Suppressor macrophage treated with lipopolysaccharide for 4 hours (primary cell): Measurements from ENCODE around the gene AASDH.

Source experiments
- DNase-seq: peaks from one replicate; pipeline ENCODE4 v3.0.0-alpha.2; 2020

The AASDH gene, protein sequence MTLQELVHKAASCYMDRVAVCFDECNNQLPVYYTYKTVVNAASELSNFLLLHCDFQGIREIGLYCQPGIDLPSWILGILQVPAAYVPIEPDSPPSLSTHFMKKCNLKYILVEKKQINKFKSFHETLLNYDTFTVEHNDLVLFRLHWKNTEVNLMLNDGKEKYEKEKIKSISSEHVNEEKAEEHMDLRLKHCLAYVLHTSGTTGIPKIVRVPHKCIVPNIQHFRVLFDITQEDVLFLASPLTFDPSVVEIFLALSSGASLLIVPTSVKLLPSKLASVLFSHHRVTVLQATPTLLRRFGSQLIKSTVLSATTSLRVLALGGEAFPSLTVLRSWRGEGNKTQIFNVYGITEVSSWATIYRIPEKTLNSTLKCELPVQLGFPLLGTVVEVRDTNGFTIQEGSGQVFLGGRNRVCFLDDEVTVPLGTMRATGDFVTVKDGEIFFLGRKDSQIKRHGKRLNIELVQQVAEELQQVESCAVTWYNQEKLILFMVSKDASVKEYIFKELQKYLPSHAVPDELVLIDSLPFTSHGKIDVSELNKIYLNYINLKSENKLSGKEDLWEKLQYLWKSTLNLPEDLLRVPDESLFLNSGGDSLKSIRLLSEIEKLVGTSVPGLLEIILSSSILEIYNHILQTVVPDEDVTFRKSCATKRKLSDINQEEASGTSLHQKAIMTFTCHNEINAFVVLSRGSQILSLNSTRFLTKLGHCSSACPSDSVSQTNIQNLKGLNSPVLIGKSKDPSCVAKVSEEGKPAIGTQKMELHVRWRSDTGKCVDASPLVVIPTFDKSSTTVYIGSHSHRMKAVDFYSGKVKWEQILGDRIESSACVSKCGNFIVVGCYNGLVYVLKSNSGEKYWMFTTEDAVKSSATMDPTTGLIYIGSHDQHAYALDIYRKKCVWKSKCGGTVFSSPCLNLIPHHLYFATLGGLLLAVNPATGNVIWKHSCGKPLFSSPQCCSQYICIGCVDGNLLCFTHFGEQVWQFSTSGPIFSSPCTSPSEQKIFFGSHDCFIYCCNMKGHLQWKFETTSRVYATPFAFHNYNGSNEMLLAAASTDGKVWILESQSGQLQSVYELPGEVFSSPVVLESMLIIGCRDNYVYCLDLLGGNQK

DNA sequence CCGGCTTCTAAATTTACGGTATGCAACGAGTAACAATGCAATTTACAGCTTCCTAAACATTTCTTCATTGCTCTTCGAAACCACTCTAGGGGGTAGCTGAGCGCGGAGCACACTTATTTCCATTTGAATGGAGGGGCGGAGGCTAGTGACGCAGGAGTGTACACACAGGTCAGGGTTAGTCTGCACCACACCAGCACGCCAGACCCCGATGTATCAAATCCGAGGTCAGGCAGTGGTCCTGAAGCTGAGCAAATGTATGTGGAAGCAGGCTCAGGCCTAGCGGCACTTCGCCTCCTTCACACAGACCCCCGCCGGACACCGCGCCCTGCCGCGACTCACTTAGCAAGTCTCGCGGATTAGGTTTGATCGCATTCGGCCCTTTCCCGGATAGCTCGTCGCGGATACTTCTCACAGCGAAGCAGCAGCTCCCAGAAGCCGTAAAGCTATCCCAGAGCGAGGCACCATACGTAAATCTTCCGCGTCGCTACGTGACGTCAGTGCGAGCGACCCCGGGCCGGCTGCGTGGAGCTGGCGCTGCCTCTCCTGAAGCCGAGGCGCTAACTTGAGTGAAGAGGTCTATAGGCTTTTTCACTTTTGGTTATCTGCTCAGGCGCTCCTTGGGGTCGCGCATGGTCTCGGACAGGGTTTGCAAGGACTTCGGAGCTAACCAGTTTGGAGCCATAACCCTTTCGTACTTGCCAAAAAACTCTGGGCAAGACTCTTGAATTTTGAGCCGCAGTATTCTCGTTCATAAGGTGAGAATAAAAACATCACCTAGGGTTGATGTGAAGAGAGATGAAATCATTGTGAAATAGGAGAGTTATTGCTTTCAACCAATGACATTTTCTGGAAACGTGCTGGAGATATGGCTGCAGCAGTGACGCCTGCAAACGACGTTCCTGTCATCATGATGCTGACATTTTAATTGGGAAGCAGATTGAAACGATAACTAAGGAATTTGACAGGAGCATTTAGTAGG is at the start of gene AASDH:
Gene AASDH, minus strand, starts transcription at position 469 of the 979 bp plus-strand sequence. CDS start 3,192 bp downstream, outside the sequence.
- peak; percentile 94 for DNase-seq

DNA sequence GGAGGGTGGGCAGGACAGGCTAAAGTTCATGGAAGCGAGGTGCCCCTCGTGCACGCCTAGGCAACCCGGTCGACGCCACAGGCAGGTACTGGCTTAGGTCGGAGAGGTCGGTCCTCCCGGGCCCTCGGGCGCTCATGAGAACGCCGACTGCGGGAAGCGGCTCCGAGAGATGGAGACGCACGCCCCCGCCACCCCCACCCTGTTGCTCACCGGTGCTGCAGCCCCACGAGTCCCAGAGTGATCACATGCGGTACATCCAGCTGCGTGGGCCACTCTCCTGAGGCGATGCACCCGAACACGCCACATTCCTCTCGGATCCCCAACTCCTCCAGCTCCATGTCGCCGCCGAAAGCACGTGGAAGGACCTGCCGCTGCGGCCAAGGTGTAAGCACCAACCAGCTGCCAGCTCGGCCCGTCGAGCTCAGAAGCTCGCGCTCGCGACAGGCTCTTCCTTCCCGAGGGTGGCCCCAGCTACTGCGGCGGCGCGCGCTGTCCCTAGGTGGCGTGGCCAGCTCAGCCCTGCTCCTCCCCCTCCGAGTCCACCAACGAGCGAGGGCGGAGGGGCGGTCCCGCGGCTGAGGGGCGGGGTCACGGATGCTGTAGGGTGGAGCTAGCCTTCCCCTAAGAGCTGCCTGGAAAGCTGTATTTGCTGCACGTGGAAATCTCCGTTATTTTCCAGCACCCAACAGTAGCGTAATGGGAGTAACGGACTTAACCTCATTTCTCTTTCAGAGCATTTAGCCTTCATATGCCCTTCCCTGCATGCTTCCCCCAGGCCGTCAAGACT is 48.0 kb upstream of the AASDH start, which contains the start of gene PPAT:
Gene PPAT, minus strand, starts transcription at position 476 of the 787 bp plus-strand sequence. Its CDS starts 138 bp downstream, at position 338.
- DNase-seq = peak; percentile 99

DNA sequence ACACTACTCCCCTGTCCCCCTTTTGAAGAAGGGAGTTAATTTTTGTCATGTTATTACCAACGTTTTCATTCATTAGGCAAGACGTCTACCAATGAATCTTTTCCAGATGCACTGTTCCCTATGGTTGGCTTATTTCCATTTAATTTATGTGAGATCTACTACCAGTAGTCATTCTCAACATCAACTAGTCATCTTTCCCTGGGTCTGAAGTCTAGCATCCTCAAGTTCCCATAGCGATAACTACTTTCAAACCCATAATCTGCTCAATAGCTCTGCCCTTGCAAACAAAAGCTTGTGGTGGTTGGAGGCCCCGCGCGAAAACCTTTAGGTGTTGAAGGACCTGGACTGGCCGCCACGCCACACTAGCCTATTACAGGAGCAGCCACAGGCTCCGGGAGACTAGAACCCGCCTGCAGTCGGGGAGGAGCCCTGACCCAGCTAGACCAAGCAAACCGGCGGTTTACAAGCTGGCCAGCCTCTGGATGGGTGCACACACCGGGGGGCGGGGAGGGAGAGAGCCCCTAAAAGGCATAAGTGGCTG is 47.4 kb upstream of the AASDH start:
- peak; percentile 47 for DNase-seq

DNA sequence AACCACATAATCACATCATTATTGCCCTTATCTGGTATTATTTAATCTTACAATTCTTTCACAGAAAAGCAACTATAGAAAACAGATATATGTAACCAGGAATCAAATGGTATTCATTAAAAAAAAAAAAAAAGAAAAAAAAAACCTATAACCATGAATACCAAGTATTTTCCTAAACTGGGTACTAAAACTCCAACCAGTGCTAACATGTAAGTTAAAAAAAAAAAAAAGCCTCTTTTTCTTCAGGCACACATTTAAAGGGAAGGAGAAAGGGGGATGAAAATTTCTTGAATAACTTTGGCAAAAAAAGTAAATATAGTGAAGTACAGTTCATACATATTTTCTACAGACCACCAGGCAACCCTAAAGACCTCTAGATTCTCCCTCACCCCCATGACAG is 46.0 kb upstream of the AASDH start:
- no peak for DNase-seq

DNA sequence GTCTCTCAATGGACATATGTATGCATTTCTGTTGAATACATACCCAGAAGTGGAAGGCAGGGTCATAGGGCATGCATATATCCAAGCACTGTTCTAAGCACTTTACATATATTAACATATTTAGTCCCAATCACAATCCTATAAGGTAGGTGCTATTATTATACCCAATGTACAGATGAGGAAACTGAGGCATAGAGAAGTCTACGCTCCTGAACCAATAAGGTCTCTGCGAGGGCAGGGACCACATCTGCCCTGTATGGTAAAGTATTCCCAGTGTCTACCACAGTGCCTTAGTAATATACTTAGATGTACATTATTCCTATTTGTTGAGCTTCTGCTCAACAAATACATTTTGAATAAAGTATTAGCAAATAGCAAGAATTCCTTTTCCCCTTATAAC is 42.9 kb upstream of the AASDH start:
- DNase-seq = no peak

DNA sequence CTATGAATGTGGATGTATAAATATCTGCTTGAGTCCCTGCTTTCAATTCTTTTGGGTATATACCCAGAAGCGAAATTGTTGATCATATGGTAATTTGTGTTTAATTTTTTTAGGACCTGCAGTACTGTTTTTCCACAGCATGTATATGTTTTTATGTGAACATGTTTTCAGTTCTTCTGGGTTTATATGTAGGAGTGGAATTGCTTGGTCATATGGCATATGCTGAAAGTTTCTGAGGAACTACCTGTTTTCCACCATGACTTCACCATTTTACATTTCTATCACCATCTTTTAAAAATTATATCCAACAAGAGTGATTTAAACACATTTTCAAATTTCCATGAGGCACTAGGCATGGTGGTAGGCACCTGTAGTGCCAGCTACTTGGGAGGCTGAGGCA is 39.9 kb upstream of the AASDH start:
- DNase-seq = no peak

DNA sequence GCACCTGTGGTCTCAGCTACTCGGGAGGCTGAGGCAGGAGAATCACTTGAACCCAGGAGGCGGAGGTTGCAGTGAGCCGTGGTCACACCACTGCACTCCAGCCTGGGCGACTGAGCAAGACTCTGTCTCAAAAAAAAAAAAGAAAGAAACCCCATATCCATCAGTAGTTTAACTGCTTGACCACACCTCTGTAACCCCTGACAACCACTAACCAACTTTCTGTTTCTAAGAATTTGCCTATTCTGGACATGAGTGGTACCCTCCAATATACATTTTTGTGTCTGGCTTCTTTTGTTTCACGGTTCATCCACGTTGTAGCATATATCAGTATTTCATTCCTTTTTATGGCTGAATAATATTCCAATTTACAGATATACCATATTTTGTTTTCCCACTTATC is 39.0 kb upstream of the AASDH start:
- no peak for DNase-seq

DNA sequence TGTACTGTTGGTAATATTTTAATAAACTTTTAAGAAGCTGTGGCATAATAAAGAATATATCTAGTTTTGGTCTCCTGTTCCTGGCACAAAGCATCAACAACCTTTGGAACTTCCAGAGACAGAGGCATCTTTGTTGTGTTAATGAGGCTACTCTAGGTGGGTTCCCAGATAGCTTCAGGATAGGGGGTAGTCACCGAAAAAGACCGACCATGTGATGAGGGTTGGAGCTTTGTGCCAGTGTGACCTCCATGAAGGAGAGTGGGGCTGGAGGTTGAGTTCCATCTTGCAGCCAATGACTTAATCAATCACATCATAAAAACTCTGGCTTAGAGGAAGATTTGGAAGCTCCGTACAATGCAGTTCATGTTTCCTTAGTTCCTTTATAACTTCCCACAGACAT is 38.2 kb upstream of the AASDH start:
- no peak for DNase-seq

DNA sequence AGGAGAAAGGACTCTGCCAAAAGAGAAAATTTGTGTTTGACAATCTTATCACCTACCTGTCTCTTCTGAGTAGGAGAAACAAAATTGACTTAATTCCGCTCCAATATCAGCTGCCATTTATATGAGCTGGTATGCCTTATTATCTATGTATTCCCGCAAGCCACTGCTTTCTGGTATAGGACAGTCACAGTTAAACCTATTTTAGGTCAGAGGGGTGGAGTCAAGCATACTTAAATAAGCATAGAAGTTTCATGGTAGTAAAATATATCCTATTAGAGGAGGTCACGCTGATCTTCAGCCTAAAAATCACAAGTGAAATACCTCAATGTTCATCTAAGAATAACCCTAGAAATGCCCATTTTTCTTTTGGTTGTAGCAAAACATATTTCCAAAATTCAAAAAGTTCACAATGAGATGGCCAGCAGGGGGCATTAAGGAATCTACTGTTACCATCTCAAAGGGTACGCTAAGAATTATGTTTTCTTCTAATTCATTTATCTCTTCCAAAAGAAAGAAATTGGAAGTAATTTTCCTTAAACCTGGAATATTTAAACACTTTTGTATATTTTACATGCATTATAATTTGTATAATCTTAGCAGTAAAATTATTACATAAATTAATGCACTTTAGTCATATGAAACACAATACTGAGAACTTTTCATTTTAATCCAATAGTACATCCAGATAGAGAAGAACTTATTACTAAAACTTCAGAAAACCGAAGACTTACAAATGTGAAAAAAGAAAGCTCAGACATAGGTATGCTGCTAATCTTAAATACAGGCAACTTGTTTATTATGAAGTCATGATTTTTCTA is 37.6 kb upstream of the AASDH start:
- DNase-seq = peak; percentile 66

DNA sequence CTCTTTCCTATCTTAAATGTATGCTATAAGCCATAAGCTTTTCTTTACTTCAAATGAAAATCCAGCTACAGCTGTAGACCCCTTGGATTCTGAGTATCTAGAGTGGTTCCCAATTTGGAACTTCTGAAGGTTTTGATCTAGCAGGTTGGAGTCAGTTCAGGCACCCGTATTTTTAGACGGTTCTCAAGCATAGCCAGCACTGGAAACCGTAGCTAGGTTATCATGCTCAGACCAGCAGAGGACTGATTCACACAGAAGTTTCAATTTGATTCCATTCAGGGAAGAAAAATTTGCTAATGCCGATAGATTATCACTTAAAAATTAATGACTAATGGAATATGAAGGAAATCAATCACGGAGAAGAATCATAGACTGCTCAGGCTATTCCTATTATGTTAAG is 36.9 kb upstream of the AASDH start:
- DNase-seq = no peak

DNA sequence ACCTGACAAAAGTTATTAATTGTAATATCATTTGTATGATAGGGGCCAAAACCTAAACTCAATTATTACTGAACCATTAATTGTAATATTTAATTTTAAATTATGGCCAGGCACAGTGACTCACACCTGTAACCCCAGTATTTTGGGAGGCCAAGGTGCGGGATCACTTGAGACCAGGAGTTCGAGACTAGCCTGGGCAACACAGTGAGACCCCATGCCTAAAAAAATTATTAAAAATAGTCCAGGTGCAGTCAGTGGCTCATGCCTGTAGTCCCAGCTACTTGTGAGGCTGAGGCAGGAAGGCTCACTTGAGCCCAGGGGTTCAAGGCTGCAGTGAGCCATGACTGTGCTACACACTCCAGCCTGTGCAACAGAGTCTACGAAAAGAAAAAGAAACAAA is 30.1 kb upstream of the AASDH start:
- no peak for DNase-seq

DNA sequence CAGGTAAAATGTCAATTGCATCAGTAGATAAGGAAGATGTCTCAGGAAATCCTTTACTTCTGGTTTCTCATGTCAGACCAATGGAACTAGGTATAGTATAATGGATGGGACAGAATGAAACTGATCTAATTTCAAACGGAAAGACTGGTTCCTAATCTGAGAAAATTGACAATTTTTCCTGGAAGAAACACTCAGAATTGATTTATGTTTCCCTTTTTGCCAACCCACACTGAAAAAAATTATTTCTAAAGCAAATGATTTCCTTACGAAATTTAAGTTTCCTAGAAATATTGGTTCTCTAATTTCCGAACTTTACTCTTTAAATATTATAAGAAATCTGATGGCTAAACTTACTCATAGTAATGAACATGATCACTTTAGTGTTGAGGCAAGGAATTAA is 29.1 kb upstream of the AASDH start:
- no peak for DNase-seq

DNA sequence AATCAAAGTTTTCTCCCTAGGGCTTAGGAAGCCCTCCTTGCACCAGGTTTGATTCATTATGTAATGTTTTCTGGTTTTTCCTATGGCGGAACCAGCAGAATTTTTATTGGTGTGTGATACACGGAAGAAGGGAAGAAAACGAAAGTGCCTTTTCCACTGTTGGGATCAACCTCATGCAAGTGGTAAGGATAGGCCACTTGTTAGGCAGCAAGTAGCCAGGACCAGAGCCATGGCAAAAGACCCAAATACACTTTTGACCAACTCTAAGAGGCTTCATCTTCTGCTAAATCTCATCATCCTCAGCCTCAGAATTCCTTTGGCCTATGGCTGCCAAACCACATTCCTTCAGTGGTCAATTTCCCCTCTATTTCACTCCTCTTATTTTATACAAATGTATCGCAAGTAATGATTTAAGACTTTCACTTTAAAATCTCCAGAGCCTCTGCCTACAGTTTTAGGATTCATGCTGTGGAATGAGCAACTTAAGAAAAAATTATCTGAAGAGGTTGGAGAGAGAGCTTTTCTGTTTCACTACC is 26.9 kb upstream of the AASDH start:
- DNase-seq = no peak

DNA sequence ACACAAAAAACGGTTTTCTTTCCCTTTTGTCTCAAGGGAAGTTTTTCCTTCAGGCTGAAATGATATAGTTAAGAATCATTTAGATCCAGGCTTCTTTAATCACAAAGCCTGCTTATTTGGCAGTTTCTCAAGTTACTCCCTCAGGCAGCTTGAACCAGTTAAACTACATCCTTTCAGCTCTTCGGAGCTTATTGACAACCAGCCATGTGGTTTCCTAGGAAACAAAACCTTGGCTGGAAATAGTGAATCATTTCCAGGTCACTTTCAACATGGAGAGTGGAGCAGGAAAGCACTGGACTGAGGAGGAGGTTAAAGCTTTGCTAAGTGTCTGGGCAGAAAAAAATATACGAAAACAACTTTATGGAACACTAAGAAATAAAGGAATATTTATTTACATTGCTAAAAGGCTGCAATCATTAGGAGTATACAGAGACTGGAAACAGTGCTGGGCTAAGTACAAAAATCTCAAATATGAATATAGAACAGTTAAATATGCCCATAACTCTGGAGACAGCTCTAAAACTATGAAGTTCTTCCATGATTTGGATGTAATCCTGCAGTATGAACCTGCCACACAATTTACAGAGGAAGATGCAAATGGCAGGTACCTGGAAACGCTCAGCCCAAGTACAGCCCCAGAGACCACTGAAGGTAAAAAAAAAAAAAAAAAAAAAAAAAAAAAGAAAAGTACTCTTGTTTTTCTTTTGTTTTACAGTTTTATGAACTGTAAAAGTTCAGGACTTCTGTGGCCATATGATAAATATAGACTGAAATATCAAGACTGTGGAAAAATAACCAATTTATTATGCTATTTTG is 23.2 kb upstream of the AASDH start:
- no peak for DNase-seq

DNA sequence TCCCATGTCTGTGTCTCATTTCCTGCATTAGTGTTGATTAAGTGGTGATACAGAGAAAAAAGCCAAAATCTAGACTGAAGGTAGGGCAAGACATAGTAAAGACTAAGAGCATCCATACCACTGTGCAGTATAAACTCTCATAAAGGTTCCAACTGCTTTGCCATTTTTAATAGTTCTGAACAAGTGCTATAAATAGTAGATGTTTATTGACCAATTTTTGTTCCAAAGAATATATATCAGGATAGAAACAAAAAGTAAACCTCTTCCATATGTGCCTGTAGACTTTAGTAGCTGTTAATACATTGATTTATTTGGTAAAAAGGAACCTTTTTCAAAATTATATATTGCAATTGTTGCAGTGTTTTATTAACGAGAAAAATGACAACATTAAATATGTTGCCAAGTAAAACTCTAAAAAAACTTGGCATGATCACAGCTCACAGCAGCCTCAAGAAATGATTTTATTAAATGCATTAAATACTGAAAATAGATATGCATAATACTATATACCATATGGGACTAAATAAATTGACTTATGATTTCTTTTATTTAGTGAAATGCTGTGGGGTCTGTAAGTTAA is 22.3 kb upstream of the AASDH start:
- no peak for DNase-seq

DNA sequence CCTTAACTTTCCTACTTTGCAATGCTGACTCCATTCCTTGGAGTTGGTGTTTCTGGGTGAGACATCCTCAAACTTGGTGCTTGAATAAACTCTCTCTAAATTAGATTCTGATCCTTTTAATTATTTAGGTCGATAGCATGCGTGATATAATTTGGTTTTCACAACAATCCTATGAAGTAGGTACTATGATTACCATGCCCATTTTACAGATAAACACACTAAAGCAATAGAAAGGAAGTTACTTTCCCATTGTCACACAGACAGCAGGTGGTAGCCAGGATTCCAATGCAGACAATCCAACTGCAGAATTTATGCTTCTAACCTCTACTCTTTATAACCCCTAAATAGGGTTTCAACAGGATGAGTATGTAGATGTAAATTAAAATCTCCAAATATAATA is 21.7 kb upstream of the AASDH start:
- no peak for DNase-seq

DNA sequence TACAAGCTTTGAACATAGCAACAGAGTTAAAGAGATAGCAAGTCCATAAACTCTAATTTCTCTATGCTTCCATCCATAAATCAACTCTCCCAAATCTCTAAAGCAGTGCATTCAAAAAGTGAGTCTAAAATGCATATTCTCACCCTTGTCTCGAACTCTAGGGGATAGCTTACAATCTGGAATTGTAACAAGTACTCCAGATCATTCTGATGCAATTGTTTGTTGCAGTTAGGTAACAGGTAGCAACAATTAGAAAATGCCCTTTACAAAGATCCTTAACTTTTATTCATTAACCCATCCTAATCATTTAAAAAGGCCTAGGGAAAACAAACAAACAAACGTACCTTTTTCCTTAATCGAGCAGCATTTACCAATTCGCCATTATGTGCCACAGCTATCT is 18.9 kb upstream of the AASDH start:
- DNase-seq = no peak

DNA sequence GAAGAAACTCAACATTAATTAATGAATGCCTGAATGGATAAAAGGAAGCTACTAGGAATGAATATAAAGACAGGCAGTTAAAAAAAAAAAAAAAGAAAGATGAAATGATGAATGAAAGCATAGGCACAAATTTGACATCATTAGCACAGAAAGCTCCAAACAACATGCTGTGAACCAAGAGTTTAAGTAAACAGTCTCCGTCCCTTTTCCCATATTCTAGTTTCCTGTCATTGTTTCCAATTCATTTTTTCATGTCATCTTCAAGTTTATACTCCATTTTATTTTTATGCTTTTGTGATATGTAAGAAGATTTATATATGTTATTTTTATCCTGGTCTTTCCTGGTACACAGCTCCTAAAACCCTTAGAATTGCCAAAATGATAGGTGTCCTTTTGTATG is 17.7 kb upstream of the AASDH start:
- no peak for DNase-seq

DNA sequence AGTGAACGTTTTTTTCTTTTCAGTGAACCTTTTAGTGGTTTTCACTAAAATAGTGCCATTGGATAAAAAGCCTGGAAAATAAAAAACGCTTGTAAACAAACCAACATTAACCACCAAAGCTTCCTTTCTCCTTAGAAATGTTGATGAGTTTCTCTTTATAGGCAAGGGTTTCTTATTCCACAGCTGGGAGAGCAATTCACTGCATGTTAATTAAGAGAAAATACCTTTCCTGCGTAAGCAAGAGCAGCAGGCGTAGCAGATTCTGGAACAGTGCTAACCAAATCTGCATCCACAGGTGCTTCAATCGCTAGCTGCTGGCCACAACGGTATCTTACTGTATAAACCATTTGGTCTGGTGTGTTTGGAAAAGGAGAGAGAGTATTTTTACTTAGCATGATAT is 13.3 kb upstream of the AASDH start:
- DNase-seq = no peak
